Keratinocyte (primary cell): ENCODE results near the gene PAX3.

ENCODE experiments used
- EZH2 ChIP-seq: IDR thresholded peaks from one replicate; pipeline ENCODE4 v1.6.1; 2012; ENCODE audit warnings: inconsistent platforms, mild to moderate bottlenecking, low read length, moderate library complexity
- TF ChIP-seq, protein P1 (sequence below), 3 experiments: IDR thresholded peaks in 1 of 3; conservative IDR thresholded peaks in 1 of 3; optimal IDR thresholded peaks in 1 of 3; 2 replicates in 2 of 3; 3 replicates in 1 of 3; pipeline versions ENCODE3 to v1.5.1; 2011; ENCODE audit warnings: low read length in 3 of 3, mild to moderate bottlenecking in 3 of 3, moderate library complexity in 2 of 3, control low read depth in 1 of 3, inconsistent platforms in 1 of 3; ENCODE audit not compliant: insufficient read depth in 2 of 3; ENCODE audit errors: extremely low read depth in 1 of 3

DNA sequence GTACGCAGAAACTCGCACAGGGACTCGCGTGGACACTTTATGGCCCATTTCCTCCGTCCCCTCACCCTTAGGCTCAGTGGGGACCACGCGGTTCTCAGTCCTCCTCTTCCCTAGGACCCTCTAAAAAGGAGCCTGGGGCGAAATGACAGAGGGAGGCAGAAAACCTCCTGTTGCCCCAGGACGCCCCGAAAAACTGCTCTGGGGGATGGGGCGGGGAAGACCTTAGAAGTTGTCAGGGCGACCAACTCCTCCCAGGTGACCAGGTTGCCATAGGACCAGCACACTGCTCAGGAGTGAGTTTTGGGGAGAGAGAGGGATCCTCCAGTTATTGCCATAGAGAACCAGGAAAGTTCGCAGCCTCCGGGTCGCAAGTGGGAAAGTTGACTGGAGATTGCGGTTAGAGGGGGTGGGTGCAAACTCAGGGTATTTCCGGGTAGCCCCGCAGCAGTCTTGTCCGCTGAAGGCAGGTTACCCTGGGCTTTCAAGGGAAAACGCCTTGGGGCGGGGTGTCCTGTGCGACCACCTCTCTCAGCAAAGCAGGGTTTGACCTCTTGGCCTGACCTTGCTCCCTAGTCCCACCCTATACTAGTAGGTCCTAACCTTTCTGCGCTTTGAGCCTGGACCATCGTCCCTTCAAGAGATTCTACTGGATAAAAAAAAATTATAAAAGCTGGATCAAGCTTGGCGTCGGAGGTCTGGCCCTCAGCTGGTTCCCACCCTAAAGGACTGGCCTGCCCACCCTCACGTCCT is 7.8 kb upstream of the PAX3 start:
- TF ChIP-seq, protein P1, sequence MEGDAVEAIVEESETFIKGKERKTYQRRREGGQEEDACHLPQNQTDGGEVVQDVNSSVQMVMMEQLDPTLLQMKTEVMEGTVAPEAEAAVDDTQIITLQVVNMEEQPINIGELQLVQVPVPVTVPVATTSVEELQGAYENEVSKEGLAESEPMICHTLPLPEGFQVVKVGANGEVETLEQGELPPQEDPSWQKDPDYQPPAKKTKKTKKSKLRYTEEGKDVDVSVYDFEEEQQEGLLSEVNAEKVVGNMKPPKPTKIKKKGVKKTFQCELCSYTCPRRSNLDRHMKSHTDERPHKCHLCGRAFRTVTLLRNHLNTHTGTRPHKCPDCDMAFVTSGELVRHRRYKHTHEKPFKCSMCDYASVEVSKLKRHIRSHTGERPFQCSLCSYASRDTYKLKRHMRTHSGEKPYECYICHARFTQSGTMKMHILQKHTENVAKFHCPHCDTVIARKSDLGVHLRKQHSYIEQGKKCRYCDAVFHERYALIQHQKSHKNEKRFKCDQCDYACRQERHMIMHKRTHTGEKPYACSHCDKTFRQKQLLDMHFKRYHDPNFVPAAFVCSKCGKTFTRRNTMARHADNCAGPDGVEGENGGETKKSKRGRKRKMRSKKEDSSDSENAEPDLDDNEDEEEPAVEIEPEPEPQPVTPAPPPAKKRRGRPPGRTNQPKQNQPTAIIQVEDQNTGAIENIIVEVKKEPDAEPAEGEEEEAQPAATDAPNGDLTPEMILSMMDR (optimal IDR thresholded peaks at IDR 0.05 in 1 of 3, IDR thresholded peaks at IDR 0.05 in 1 of 3, conservative IDR thresholded peaks at IDR 0.05 in 1 of 3; ENCODE audit: extremely low read depth in 1 of 3, insufficient read depth in 2 of 3, low read length in 3 of 3) = no peak
- TF ChIP-seq EZH2 = no peak
